ENCODE data around the gene TMC7.

- TF ChIP-seq POLR2AphosphoS5 (IDR thresholded peaks at IDR 0.05; ENCODE audit: low read depth, low read length): no peak
- no peak for TF ChIP-seq KDM5A (IDR thresholded peaks at IDR 0.05; ENCODE audit: low read length)
- TF ChIP-seq EGR1 (IDR thresholded peaks at IDR 0.05; ENCODE audit: borderline replicate concordance, low read depth, low read length): no peak
- TF ChIP-seq BCL11A (IDR thresholded peaks at IDR 0.05; ENCODE audit: low read depth in 2 of 2, low read length in 2 of 2): no peak
- TF ChIP-seq EZH2 (IDR thresholded peaks at IDR 0.05; ENCODE audit: low read depth, low read length, severe bottlenecking): no peak
- TF ChIP-seq CHD1 (IDR thresholded peaks at IDR 0.05; ENCODE audit: low read depth, low read length): no peak
- no peak for TF ChIP-seq CREB1 (IDR thresholded peaks at IDR 0.05)
- TF ChIP-seq ATF2 (IDR thresholded peaks at IDR 0.05; ENCODE audit: low read length): no peak
Observed at GRCh38 chr16:19105131-19105530, 121.4 kb downstream of the TMC7 start.

All from H1 (cell line).